AG09309 (cell line): ENCODE data around the gene XAB2.

Experiments
- DNase-seq: peaks from one replicate; pipeline ENCODE4 v3.0.0-alpha.2; 2010; ENCODE audit warnings: low read depth
- H3K4me3 ChIP-seq: 2 replicates; pipeline ENCODE4 v1.5.1; 2011; ENCODE audit warnings: mild to moderate bottlenecking, low read depth, low read length, moderate library complexity; ENCODE audit not compliant: control insufficient read depth
- CTCF ChIP-seq: IDR thresholded peaks from 2 replicates; pipeline ENCODE4 v1.5.1; 2011; ENCODE audit warnings: mild to moderate bottlenecking, low read depth, low read length, inconsistent platforms; ENCODE audit not compliant: insufficient read depth, control insufficient read depth; ENCODE audit errors: missing control alignments

Gene XAB2

GRCh38 chr19:7625763-7626372, 3.5 kb downstream of the XAB2 start:
- no peak for TF ChIP-seq CTCF
- no peak overlapping the region for H3K4me3 ChIP-seq
- DNase-seq: no peak

- DNase-seq: no peak
- no peak for TF ChIP-seq CTCF
- H3K4me3 ChIP-seq: no peak overlapping the region
Observed at GRCh38 chr19:7624810-7625209, 4.5 kb downstream of the XAB2 start.

GRCh38 chr19:7623725-7624603, 5.4 kb downstream of the XAB2 start:
- no peak for DNase-seq
- no peak overlapping the region for H3K4me3 ChIP-seq
- no peak for TF ChIP-seq CTCF

GRCh38 chr19:7622933-7623685, 6.2 kb downstream of the XAB2 start:
- TF ChIP-seq CTCF: no peak
- DNase-seq: no peak
- no peak overlapping the region for H3K4me3 ChIP-seq

GRCh38 chr19:7620442-7621412, 8.6 kb downstream of the XAB2 start:
- TF ChIP-seq CTCF: no peak
- no peak overlapping the region for H3K4me3 ChIP-seq
- DNase-seq: no peak
